Measurements from ENCODE around the gene OR52W1.

DNA sequence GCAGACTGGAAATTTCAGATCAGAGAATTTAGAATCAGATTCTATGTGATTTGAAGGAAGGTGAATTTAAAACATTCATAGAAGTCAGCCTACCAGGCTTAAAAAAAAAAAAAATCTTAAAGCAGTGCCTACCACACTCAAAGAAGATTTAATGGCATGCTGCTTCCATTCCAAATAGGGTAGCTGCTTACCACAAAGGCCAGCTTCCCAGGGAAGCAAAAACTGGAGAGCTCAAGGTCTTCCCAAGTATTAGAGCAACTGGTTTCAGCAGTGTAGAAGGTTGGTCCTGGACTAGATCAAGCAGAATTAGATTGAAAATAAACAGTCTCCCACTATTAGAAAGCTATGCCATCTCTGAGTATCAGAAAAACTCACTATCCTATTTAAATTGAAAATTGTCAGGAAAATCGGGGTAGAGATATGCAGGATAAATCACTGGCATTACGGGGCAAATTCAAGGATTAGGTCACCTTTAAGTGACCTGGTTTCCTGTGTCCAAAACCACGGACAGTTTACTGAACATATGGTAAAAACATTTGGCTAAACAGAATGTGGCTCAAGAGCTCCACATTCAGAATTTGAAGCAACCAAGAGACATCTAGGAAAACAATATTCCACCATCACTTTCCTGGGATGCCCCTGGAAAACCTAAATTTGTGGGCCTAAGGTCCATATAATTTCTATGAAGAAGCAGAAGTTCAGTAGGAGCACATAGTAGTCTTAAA lies 7.6 kb downstream of the OR52W1 start:
- no peak for TF ChIP-seq ASH2L (IDR thresholded peaks at IDR 0.05; ENCODE audit: borderline replicate concordance, low read depth)
- TF ChIP-seq, protein P1, sequence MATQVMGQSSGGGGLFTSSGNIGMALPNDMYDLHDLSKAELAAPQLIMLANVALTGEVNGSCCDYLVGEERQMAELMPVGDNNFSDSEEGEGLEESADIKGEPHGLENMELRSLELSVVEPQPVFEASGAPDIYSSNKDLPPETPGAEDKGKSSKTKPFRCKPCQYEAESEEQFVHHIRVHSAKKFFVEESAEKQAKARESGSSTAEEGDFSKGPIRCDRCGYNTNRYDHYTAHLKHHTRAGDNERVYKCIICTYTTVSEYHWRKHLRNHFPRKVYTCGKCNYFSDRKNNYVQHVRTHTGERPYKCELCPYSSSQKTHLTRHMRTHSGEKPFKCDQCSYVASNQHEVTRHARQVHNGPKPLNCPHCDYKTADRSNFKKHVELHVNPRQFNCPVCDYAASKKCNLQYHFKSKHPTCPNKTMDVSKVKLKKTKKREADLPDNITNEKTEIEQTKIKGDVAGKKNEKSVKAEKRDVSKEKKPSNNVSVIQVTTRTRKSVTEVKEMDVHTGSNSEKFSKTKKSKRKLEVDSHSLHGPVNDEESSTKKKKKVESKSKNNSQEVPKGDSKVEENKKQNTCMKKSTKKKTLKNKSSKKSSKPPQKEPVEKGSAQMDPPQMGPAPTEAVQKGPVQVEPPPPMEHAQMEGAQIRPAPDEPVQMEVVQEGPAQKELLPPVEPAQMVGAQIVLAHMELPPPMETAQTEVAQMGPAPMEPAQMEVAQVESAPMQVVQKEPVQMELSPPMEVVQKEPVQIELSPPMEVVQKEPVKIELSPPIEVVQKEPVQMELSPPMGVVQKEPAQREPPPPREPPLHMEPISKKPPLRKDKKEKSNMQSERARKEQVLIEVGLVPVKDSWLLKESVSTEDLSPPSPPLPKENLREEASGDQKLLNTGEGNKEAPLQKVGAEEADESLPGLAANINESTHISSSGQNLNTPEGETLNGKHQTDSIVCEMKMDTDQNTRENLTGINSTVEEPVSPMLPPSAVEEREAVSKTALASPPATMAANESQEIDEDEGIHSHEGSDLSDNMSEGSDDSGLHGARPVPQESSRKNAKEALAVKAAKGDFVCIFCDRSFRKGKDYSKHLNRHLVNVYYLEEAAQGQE (IDR thresholded peaks at IDR 0.05; ENCODE audit: low read depth, low read length): no peak
- TF ChIP-seq CBX3 (IDR thresholded peaks at IDR 0.05; ENCODE audit: borderline replicate concordance, low read depth): no peak
- TF ChIP-seq CEBPB (IDR thresholded peaks at IDR 0.05; ENCODE audit: borderline replicate concordance in 1 of 2, low read depth in 2 of 2, low read length in 2 of 2): no peak
- TF ChIP-seq, protein P2, sequence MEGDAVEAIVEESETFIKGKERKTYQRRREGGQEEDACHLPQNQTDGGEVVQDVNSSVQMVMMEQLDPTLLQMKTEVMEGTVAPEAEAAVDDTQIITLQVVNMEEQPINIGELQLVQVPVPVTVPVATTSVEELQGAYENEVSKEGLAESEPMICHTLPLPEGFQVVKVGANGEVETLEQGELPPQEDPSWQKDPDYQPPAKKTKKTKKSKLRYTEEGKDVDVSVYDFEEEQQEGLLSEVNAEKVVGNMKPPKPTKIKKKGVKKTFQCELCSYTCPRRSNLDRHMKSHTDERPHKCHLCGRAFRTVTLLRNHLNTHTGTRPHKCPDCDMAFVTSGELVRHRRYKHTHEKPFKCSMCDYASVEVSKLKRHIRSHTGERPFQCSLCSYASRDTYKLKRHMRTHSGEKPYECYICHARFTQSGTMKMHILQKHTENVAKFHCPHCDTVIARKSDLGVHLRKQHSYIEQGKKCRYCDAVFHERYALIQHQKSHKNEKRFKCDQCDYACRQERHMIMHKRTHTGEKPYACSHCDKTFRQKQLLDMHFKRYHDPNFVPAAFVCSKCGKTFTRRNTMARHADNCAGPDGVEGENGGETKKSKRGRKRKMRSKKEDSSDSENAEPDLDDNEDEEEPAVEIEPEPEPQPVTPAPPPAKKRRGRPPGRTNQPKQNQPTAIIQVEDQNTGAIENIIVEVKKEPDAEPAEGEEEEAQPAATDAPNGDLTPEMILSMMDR (IDR thresholded peaks at IDR 0.05 in 2 of 3, conservative IDR thresholded peaks at IDR 0.05 in 1 of 3; ENCODE audit: control insufficient read depth in 2 of 3, extremely low read depth in 1 of 3, insufficient read depth in 1 of 3, low read depth in 3 of 3, low read length in 3 of 3): no peak
- TF ChIP-seq POLR2AphosphoS5 (IDR thresholded peaks at IDR 0.05; ENCODE audit: low read length): no peak
- no peak for TF ChIP-seq PML (IDR thresholded peaks at IDR 0.05; ENCODE audit: low read length)
- TF ChIP-seq EZH2 (IDR thresholded peaks at IDR 0.05; ENCODE audit: borderline replicate concordance, control insufficient read depth, low read depth, low read length): no peak
- no peak for TF ChIP-seq TARDBP (IDR thresholded peaks at IDR 0.05; ENCODE audit: borderline replicate concordance)
- TF ChIP-seq MYC (IDR thresholded peaks at IDR 0.05; ENCODE audit: insufficient read depth, insufficient read length, insufficient replicate concordance, low read length, severe bottlenecking): no peak
- TF ChIP-seq SRF (IDR thresholded peaks at IDR 0.05; ENCODE audit: low read depth in 2 of 2, low read length in 2 of 2): no peak
- TF ChIP-seq HDAC2 (IDR thresholded peaks at IDR 0.05): no peak
- TF ChIP-seq CHD4 (IDR thresholded peaks at IDR 0.05): no peak

Measured in GM12878 (cell line).